Gastrocnemius medialis (tissue), 4 donors: ENCODE data around the gene ASAP2. TPM values are rescaled to one million over a fixed set of nuclear protein-coding genes. Genes with fewer than 3 reads are reported as not detected.

ENCODE experiments used
- ATAC-seq, 2 donors: fragments of 150-250 bp; one replicate each; pipeline ENCODE4 v1.9.1; 2016
- DNase-seq, 2 donors: peaks; one replicate each; pipeline ENCODE4 v3.0.0-alpha.2; 2019
- H3K27ac ChIP-seq, 4 donors: fragments of 200-600 bp; sonication (generic); 1 replicate in 1 of 4; 2 replicates in 3 of 4; pipeline ENCODE4 v1.5.1; 2016 to 2018; ENCODE audit warnings: mild to moderate bottlenecking in 2 of 4, moderate library complexity in 1 of 4
- H3K27me3 ChIP-seq, 3 donors: fragments of 200-600 bp; sonication (generic) in 2 of 3; 1 replicate in 1 of 3; 2 replicates in 2 of 3; pipeline versions ENCODE4 v1.5.1 to v1.6.0; 2016 to 2019; ENCODE audit warnings: mild to moderate bottlenecking in 1 of 3, moderate library complexity in 1 of 3
- H3K36me3 ChIP-seq, 2 donors: fragments of 200-600 bp; sonication (generic) in 1 of 2; one replicate each; pipeline ENCODE4 v1.5.1; 2017 to 2018
- H3K4me1 ChIP-seq, 2 donors: fragments of 200-600 bp; sonication (generic) in 1 of 2; one replicate each; pipeline ENCODE4 v1.5.1; 2016 to 2017; ENCODE audit warnings: mild to moderate bottlenecking in 2 of 2
- H3K4me3 ChIP-seq, 4 donors: fragments of 200-600 bp; sonication (generic) in 3 of 4; 1 replicate in 1 of 4; 2 replicates in 3 of 4; pipeline ENCODE4 v1.5.1; 2016 to 2019; ENCODE audit warnings: mild to moderate bottlenecking in 2 of 4
- H3K9me3 ChIP-seq, 3 donors: fragments of 200-600 bp; sonication (generic) in 2 of 3; 1 replicate in 1 of 3; 2 replicates in 2 of 3; pipeline ENCODE4 v1.5.1; 2016 to 2019
- POLR2A ChIP-seq, 2 donors: fragments of 450-650 bp; IDR thresholded peaks; one replicate each; pipeline ENCODE4 v1.6.1; 2017; ENCODE audit warnings: antibody characterized with exemption in 2 of 2, mild to moderate bottlenecking in 2 of 2, moderate library complexity in 2 of 2
- in situ Hi-C, 4 donors: fragments of 200-750 bp; cut with MboI; loops; one replicate each; pipeline versions ENCODE4 v1.15.0 to v1.8.0; 2017; ENCODE audit warnings: low sequenced_read_pairs in 4 of 4
- intact Hi-C: fragments of 100-400 bp; cut with DNase I; formaldehyde crosslinking; loops from one replicate; pipeline ENCODE4 v1.15.1; 2023; ENCODE audit warnings: low total_unique reads
- total RNA-seq, 4 donors: library from RNA; depleted of rRNA; stranded (reverse); fragments of >200 nt; gene quantifications; one replicate each; pipeline versions ENCODE4 v1.1.0 to v1.2.3, GENCODE V29; 2016
- TF ChIP-seq, protein P1 (sequence below), 5 experiments: fragments of 450-650 bp in 3 of 5; fragments of 200-600 bp in 2 of 5; sonication (generic) in 2 of 5; IDR thresholded peaks in 4 of 5; conservative IDR thresholded peaks in 1 of 5; 1 replicate in 4 of 5; 2 replicates in 1 of 5; pipeline ENCODE4 v1.5.1; 2016 to 2019; ENCODE audit warnings: antibody characterized with exemption in 5 of 5, mild to moderate bottlenecking in 3 of 5, moderate library complexity in 3 of 5

Gene ASAP2
- total RNA-seq, 4 donors from 2014 or later, result 1.9 to 4.0 (median 3.4) TPM

- Histone ChIP-seq H3K27me3 (no peaks in the 10 kb centered on the region), H3K4me1 (no peaks in the 10 kb centered on the region), H3K36me3 (peaks cover 0 to 13% of the 10 kb centered on the region in 2 donors), H3K27ac (no peak overlapping the region), H3K9me3 (no peaks in the 10 kb centered on the region), H3K4me3 (no peak overlapping the region)
- no peak for TF ChIP-seq POLR2A (IDR thresholded peaks at IDR 0.05)
- TF ChIP-seq, protein P1, sequence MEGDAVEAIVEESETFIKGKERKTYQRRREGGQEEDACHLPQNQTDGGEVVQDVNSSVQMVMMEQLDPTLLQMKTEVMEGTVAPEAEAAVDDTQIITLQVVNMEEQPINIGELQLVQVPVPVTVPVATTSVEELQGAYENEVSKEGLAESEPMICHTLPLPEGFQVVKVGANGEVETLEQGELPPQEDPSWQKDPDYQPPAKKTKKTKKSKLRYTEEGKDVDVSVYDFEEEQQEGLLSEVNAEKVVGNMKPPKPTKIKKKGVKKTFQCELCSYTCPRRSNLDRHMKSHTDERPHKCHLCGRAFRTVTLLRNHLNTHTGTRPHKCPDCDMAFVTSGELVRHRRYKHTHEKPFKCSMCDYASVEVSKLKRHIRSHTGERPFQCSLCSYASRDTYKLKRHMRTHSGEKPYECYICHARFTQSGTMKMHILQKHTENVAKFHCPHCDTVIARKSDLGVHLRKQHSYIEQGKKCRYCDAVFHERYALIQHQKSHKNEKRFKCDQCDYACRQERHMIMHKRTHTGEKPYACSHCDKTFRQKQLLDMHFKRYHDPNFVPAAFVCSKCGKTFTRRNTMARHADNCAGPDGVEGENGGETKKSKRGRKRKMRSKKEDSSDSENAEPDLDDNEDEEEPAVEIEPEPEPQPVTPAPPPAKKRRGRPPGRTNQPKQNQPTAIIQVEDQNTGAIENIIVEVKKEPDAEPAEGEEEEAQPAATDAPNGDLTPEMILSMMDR (IDR thresholded peaks at IDR 0.05 in 4 of 5, conservative IDR thresholded peaks at IDR 0.05 in 1 of 5), result no peak
- in situ Hi-C loops, result no loop called here
- no peak for ATAC-seq
- intact Hi-C loops, result no loop called here
- no peak for DNase-seq
Observed at GRCh38 chr2:9360110-9360509, 153.5 kb downstream of the ASAP2 start.

DNA sequence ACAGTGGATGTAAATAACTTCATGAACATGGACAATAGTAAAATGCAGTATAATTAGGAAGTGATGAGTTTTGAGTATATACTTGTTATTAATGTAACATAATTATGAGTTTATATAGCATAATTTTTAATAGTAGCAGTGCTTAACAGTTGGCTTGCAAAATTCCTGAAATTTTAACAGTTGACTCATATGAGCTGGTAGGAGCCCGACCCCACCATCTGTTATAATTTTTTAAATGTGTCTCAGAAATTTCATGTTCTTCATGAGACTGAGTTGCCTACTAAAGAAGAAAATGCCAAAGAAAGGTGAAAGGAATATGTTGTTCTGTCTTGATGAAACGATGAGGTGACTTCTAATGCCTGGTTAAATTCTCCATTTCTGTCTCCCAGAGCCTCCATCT lies 154.1 kb downstream of the ASAP2 start:
- no peak for TF ChIP-seq POLR2A (IDR thresholded peaks at IDR 0.05)
- TF ChIP-seq, protein P1 (IDR thresholded peaks at IDR 0.05 in 4 of 5, conservative IDR thresholded peaks at IDR 0.05 in 1 of 5), result no peak
- H3K36me3 ChIP-seq, result peaks cover 0 to 13% of the 10 kb centered on the region in 2 donors
- in situ Hi-C loops, result no loop called here

GRCh38 chr2:9364373-9364772 lies 157.8 kb downstream of the ASAP2 start:
- no peak for TF ChIP-seq POLR2A (IDR thresholded peaks at IDR 0.05)
- TF ChIP-seq, protein P1 (IDR thresholded peaks at IDR 0.05 in 4 of 5, conservative IDR thresholded peaks at IDR 0.05 in 1 of 5), result no peak
- H3K27me3 ChIP-seq, result no peaks in the 10 kb centered on the region
- in situ Hi-C loops, result no loop called here
- no peak overlapping the region for H3K4me3 ChIP-seq
- intact Hi-C loops, result no loop called here
- H3K36me3 ChIP-seq, result peaks cover 0 to 8% of the 10 kb centered on the region in 2 donors
- no peak overlapping the region for H3K27ac ChIP-seq
- DNase-seq, result no peak
- no peak for ATAC-seq
- no peaks in the 10 kb centered on the region for H3K9me3 ChIP-seq
- no peaks in the 10 kb centered on the region for H3K4me1 ChIP-seq

More for the DNA sequence above, 154.1 kb downstream of the ASAP2 start:
- no peak overlapping the region for H3K27ac ChIP-seq
- DNase-seq (no peak), ATAC-seq (no peak)
- no peaks in the 10 kb centered on the region for H3K27me3 ChIP-seq
- intact Hi-C loops, result no loop called here
- no peak overlapping the region for H3K4me3 ChIP-seq
- H3K9me3 ChIP-seq, result no peaks in the 10 kb centered on the region
- H3K4me1 ChIP-seq, result no peaks in the 10 kb centered on the region

DNA sequence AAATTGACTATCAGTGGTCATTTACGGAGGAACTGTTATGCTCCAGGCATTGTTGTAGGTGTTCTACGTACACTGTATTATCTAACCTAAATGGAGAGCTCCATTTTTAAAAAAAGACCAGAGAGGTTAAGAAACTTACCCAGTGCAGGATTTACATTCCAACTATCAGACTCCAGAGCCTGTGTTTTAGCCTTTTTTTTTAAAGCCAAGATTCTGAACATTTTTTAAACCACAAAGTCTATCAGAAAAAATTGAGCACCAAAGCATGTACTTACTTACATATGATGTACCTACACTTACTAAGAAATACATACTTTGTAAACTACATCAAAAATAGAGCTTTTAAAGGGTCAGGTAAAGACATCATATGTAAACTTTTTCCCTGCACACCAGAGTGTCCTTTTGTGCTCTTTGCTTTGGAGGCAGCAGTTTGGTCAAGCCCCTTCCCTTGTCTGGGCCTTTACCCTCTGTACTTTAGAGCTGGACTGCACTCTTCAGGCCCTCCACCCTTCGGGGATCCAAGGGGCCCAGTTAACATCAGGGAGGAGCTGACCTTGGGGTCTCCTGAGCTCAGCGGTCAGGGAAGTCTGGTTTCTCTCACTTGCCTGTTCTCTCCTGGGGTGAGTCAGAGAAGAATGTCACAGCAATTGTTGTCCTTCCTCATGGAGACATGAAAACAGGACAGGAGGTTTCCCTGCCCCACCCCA lies 158.3 kb downstream of the ASAP2 start:
- H3K36me3 ChIP-seq, result peaks cover 0 to 2% of the 10 kb centered on the region in 2 donors
- H3K9me3 ChIP-seq, result no peaks in the 10 kb centered on the region
- no peaks in the 10 kb centered on the region for H3K4me1 ChIP-seq
- ATAC-seq, result no peak
- in situ Hi-C loops, result no loop called here
- TF ChIP-seq POLR2A (IDR thresholded peaks at IDR 0.05), result no peak
- TF ChIP-seq, protein P1 (IDR thresholded peaks at IDR 0.05 in 4 of 5, conservative IDR thresholded peaks at IDR 0.05 in 1 of 5), result no peak
- H3K27me3 ChIP-seq, result no peaks in the 10 kb centered on the region
- DNase-seq, result no peak
- no peak overlapping the region for H3K27ac ChIP-seq
- no peak overlapping the region for H3K4me3 ChIP-seq
- intact Hi-C loops, result no loop called here
